DMS53 treated with DMSO at 0.1 percent for 48 hours (cell line): ENCODE data around the gene LEFTY2.
"Not testable (repeated sequence)": the region's sequence is repeated elsewhere in the genome, so short reads cannot be mapped to it uniquely, and the experiment has no call there.

Source experiments
- DNase-seq: peaks from one replicate; lab custom pipeline; 2025; ENCODE audit not compliant: unreplicated experiment; lab: John Stamatoyannopoulos, UW

The LEFTY2 gene

GRCh38 chr1:225954753-225955152, 13.7 kb upstream of the LEFTY2 start:
- DNase-seq: no peak

DNA sequence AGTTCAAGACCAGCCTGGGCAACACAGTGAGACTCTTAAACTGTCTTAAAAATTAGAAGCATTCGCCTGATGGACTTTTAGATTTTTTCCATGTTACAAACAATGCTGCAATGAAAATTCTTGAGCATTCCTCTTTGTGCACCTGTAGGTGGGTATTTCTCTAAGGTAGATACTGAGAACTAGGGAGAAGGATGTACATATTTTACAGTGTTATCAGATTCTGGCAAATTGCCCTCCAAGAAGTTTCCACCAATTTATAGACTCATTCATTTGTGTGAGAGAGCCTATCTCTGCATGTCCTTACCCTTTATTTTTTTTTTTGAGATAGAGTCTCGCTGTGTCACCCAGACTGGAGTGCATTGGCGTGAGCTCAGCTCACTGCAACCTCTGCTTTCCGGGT, 12.3 kb upstream of the LEFTY2 start:
- DNase-seq: no peak

DNA sequence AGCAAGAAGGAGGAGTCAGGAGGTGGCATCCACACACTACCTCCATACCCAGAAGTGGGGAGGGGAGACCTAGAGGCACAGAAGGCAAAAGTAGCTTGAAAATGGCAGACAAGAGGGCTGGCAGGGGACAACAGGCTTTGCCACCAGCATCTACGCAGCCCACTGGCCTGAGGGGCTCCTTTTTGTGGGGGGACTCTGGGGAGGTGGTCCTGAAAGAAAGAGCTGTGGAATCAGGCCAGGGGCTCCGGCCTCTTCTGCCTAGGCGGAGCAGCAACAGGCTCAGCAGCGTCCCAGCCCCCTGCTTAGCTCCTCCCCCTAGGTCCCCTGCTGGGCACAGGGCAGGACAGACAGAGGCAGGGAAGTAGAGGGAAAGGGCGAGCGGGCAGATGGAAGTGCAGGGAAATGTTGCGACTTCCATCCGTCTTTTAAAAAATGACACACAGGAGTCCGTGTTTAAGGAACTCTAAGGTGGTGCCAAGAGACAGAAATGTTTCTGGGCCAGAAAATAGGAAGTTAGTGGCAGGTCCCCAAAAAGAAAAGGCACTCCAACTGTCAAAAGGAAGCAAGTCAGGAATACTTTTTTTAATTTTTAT, 10.0 kb upstream of the LEFTY2 start:
- no peak for DNase-seq

- DNase-seq: no peak
Observed at GRCh38 chr1:225949041-225949440, 8.0 kb upstream of the LEFTY2 start.

- DNase-seq: no peak
Observed at GRCh38 chr1:225946803-225947202, 5.8 kb upstream of the LEFTY2 start.

GRCh38 chr1:225946082-225946620, 5.1 kb upstream of the LEFTY2 start:
- no peak for DNase-seq

DNA sequence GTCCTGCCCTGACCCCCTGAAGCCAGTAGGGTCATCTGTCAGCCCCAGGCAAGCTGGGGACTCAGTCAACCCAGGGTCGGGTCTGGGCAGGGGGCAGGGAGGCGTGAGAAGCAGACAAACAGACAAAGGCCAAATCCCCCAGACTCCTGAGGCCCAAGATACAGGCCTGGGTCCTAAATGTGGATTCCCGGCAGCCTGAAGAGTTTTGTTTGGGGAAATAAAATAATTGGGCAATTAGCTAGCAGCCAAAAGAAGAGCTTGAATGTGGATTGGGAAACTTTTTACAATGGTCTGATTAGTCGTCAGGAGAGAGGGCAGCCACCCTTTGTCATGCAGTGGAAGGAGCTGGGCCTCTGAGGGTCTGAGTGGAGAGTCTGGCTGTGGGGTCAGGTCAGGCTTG, 4.5 kb upstream of the LEFTY2 start:
- DNase-seq: no peak

DNA sequence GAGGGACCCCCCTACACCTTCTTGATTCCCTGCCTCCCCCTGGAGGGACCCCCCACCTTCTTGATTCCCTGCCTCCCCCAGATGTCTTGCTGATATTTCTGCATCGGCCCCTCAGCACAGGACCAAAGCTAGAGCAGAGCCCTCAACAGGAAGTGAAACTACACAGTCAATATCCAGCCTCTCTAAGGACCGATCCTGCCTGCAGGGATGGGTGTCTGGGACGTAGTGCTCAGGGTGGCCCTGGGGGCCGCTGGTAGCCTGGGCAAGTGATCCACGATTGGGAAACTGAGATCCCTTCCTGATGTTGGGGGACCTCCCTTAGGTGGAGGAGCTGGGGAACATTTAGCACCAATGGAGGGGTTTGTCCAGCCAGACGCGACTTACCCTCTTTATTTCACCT, 3.9 kb upstream of the LEFTY2 start:
- DNase-seq: no peak

DNA sequence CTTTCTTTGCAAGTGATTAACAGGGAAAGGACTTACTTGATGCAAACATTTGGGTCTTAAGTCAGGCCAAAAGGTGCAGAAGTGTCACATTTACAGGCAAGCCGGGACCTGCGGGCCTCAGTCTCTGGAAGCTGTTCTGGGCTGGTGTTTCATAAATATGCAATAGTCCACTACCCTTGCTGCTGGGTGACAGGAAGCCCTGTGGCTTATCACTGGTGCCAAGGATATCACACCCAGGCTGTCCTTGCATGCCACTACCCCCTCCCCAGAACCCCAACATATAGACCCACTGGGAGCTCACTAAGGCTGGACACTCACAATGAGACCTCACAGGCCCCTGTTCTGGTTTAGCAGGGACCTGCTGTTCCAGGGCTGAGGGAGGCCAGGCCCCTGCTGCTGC, 3.4 kb upstream of the LEFTY2 start:
- DNase-seq: no peak

- no peak for DNase-seq
Observed at GRCh38 chr1:225943582-225943981, 2.6 kb upstream of the LEFTY2 start.

GRCh38 chr1:225942574-225942973, 1.6 kb upstream of the LEFTY2 start:
- peak; percentile 64 for DNase-seq

DNA sequence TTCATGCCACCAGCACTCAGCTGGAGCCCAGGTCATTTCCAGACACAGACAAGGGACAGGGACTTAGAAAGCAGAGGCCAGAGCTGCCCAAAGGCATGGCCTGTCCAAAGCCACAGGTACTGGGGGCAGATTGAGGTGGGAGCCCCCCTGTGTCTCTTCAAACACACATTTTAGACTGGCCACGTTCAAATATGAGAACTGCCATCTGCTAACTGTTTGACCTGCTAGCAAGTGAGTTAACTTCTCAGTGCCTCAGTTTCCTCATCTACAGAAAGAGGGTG, 862 bp upstream of the LEFTY2 start:
- DNase-seq: no peak

DNA sequence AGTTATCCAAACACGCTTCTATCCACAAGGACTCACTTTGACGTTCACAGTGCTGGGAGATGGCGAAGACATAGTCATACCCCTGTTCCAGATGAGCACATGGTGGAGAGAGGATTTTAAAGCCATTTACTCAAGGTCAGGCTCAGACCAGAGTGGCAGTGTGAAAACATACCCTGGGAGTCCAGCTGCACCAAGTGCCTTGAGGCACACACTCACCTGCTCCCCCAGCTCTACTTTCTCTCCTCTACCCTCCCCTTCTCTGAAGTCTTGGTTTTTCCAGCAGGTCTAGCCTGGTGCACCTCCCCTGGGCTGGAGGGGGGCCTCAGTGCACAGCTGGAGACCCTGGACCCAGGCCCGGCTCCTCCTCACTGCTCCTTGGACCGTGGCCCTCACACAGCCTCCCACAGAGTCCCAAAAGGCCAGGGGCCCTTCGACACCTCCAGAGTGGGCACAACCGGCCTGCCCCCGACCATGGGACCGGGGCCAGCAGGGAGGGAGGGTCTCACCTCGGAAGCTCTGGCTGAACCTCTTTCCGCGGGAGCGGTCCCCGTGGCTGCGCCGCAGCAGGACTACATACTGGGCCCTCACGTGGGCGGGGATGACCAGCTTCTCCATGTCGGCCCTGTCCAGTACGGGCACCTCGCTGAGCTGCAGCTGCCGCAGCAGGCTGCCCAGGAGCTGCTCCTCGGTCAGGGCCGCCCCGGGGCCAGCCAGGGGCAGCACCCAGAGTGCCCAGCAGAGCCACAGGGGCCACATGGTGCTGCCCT, 452 bp downstream of the LEFTY2 start:
- no peak for DNase-seq

- not testable (repeated sequence) for DNase-seq
Observed at GRCh38 chr1:225939939-225940310, 1.1 kb downstream of the LEFTY2 start.

GRCh38 chr1:225939097-225939938, 1.7 kb downstream of the LEFTY2 start:
- DNase-seq: not testable (repeated sequence)

- peak; percentile 72 for DNase-seq
Observed at GRCh38 chr1:225937048-225937968, 3.7 kb downstream of the LEFTY2 start.

DNA sequence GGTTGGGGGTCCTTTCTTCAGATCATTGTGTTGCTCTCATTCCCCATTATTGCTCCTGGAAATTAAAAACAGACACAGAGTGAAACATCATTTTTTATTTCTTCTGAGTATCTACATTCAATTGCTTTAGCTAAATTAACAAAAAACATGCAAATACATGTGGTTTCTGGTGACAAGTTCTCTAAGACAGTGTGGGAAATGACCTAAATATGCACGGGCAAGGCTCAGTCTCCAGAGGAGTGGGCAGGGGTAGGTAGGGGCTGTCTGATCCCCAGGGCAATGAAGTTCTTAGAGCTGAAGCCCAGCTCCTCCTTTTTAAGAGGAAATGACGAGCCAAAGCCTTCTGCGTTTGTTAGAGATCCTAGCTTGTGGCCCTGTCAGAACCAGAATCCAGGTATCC, 4.5 kb downstream of the LEFTY2 start:
- DNase-seq: no peak

GRCh38 chr1:225936086-225936485, 4.9 kb downstream of the LEFTY2 start:
- not testable (repeated sequence) for DNase-seq

GRCh38 chr1:225934711-225935110, 6.3 kb downstream of the LEFTY2 start:
- no peak for DNase-seq

- no peak for DNase-seq
Observed at GRCh38 chr1:225933072-225933471, 7.9 kb downstream of the LEFTY2 start.
